PC-9 (cell line): ENCODE results near the gene GPR119. TPM values are rescaled to one million over a fixed set of nuclear protein-coding genes. Genes with fewer than 3 reads are reported as not detected.

Experiments
- BruUV-seq: library from RNA; stranded (reverse); fragments of 400-500 nt; replicated peaks from 2 replicates; lab custom pipeline; 2021; lab: Mats Ljungman, UMichigan
- CTCF ChIA-PET: fragments of 300-600 bp; sonication (Branson Sonifier 250); formaldehyde crosslinking; loops from one replicate; lab custom pipeline; 2022; ENCODE audit warnings: antibody characterized with exemption; lab: Charles Lee
- POLR2A ChIA-PET: fragments of 300-600 bp; sonication (Branson Sonifier 250); formaldehyde crosslinking; loops from one replicate; lab custom pipeline; 2022; ENCODE audit warnings: antibody characterized with exemption; ENCODE audit not compliant: unreplicated experiment; lab: Charles Lee
- DNase-seq, 2 experiments: peaks; one replicate each; pipeline versions ENCODE4 v3.0.0 to v3.0.0-alpha.2; 2015 to 2022; ENCODE audit warnings: mixed read lengths in 1 of 2
- H2AFZ ChIP-seq: fragments of 200-600 bp; sonication (generic); 2 replicates; pipeline ENCODE4 v1.8.1; 2017; ENCODE audit warnings: antibody characterized with exemption
- H3F3A ChIP-seq: fragments of 200-600 bp; sonication (generic); 2 replicates; pipeline ENCODE4 v1.8.1; 2017; ENCODE audit warnings: antibody characterized with exemption, mild to moderate bottlenecking, low read depth; ENCODE audit not compliant: insufficient read depth
- H3K27ac ChIP-seq: fragments of 200-600 bp; sonication (generic); 2 replicates; pipeline ENCODE4 v1.6.1; 2016; ENCODE audit warnings: mixed run types
- H3K27me3 ChIP-seq: fragments of 200-600 bp; sonication (generic); 2 replicates; pipeline ENCODE4 v1.6.1; 2016; ENCODE audit warnings: low read depth, mixed run types; ENCODE audit not compliant: insufficient read depth
- H3K36me3 ChIP-seq: fragments of 200-600 bp; sonication (generic); 2 replicates; pipeline ENCODE4 v1.6.1; 2016; ENCODE audit warnings: low read depth, mixed run types
- H3K4me1 ChIP-seq: fragments of 200-600 bp; sonication (generic); replicated peaks from 2 replicates; pipeline ENCODE4 v1.6.1; 2016; ENCODE audit warnings: mixed run types; ENCODE audit not compliant: insufficient read depth
- H3K4me2 ChIP-seq: fragments of 200-600 bp; sonication (generic); 2 replicates; pipeline ENCODE4 v1.6.1; 2017; ENCODE audit warnings: mixed run types
- H3K4me3 ChIP-seq: fragments of 200-600 bp; sonication (generic); 2 replicates; pipeline ENCODE4 v1.6.1; 2016; ENCODE audit warnings: mixed run types
- H3K79me2 ChIP-seq: fragments of 200-600 bp; sonication (generic); 2 replicates; pipeline ENCODE4 v1.6.1; 2017; ENCODE audit warnings: low read depth, mixed run types
- H3K9me2 ChIP-seq: fragments of 200-600 bp; sonication (generic); 2 replicates; pipeline ENCODE4 v1.8.1; 2017; ENCODE audit warnings: mild to moderate bottlenecking; ENCODE audit not compliant: insufficient read depth
- H3K9me3 ChIP-seq: fragments of 200-600 bp; sonication (generic); 2 replicates; pipeline ENCODE4 v1.8.1; 2016; ENCODE audit warnings: low read depth; ENCODE audit not compliant: insufficient read depth
- H4K20me1 ChIP-seq: fragments of 200-600 bp; sonication (generic); 2 replicates; pipeline ENCODE4 v1.8.1; 2017; ENCODE audit not compliant: insufficient read depth
- EZH2 ChIP-seq: fragments of 200-600 bp; sonication (generic); IDR thresholded peaks from 2 replicates; pipeline ENCODE4 v1.8.0; 2017; ENCODE audit warnings: antibody characterized with exemption, low read depth
- intact Hi-C: fragments of 100-400 bp; cut with micrococcal nuclease; formaldehyde crosslinking; loops from one replicate; pipeline ENCODE4 v1.10.0; 2022; ENCODE audit not compliant: unreplicated experiment
- total RNA-seq: library from RNA; stranded (reverse); gene quantifications from 2 replicates; pipeline ENCODE4 v1.2.3, GENCODE V29; 2021
- TF ChIP-seq, protein P1 (sequence below): fragments of 200-600 bp; sonication (generic); conservative IDR thresholded peaks from 2 replicates; pipeline ENCODE4 v1.6.1; 2017; ENCODE audit warnings: mixed run types, antibody characterized with exemption, mild to moderate bottlenecking, moderate library complexity

GPR119 gene
- total RNA-seq, 1 experiment from 2014 or later: not detected

- no peak overlapping the region for H2AFZ ChIP-seq
- ChIA-PET CTCF (no interaction called here), POLR2A (no interaction called here)
- no peaks in the 10 kb centered on the region for H4K20me1 ChIP-seq
- no peaks in the 10 kb centered on the region for H3K9me3 ChIP-seq
- no peak for TF ChIP-seq EZH2
- TF ChIP-seq, protein P1, sequence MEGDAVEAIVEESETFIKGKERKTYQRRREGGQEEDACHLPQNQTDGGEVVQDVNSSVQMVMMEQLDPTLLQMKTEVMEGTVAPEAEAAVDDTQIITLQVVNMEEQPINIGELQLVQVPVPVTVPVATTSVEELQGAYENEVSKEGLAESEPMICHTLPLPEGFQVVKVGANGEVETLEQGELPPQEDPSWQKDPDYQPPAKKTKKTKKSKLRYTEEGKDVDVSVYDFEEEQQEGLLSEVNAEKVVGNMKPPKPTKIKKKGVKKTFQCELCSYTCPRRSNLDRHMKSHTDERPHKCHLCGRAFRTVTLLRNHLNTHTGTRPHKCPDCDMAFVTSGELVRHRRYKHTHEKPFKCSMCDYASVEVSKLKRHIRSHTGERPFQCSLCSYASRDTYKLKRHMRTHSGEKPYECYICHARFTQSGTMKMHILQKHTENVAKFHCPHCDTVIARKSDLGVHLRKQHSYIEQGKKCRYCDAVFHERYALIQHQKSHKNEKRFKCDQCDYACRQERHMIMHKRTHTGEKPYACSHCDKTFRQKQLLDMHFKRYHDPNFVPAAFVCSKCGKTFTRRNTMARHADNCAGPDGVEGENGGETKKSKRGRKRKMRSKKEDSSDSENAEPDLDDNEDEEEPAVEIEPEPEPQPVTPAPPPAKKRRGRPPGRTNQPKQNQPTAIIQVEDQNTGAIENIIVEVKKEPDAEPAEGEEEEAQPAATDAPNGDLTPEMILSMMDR: no peak
- intact Hi-C loops: no loop called here
- no peak overlapping the region for H3K4me2 ChIP-seq
- no peaks in the 10 kb centered on the region for H3K79me2 ChIP-seq
- no peaks in the 10 kb centered on the region; the same call in 1 of the 2 replicates for H3K36me3 ChIP-seq
- H3K27ac ChIP-seq: no peak overlapping the region
- no peaks in the 10 kb centered on the region; the same call in 1 of the 2 replicates for H3F3A ChIP-seq
- H3K4me3 ChIP-seq: no peak overlapping the region
- H3K9me2 ChIP-seq: no peaks in the 10 kb centered on the region
- no peak for DNase-seq
- no TSS peak for BruUV-seq
- H3K27me3 ChIP-seq: peaks cover 4% of the 10 kb centered on the region; the same call in 1 of the 2 replicates
- H3K4me1 ChIP-seq: no peaks in the 10 kb centered on the region
Measured at GRCh38 chrX:130418740-130419139, 33.3 kb upstream of the GPR119 start.

GRCh38 chrX:130418066-130418465 is 32.6 kb upstream of the GPR119 start:
- peaks cover 3% of the 10 kb centered on the region; the same call in 1 of the 2 replicates for H3K27me3 ChIP-seq
- intact Hi-C loops: no loop called here
- BruUV-seq: no TSS peak
- no peaks in the 10 kb centered on the region for H3K9me2 ChIP-seq
- ChIA-PET POLR2A (no interaction called here), CTCF (no interaction called here)
- no peaks in the 10 kb centered on the region for H3K9me3 ChIP-seq
- H3K79me2 ChIP-seq: no peaks in the 10 kb centered on the region
- no peak for DNase-seq
- no peaks in the 10 kb centered on the region for H3K4me1 ChIP-seq
- TF ChIP-seq, protein P1: no peak
- TF ChIP-seq EZH2: no peak
- H3K4me2 ChIP-seq: no peak overlapping the region
- H3K27ac ChIP-seq: no peak overlapping the region
- H3K36me3 ChIP-seq: no peaks in the 10 kb centered on the region; the same call in 1 of the 2 replicates
- H3F3A ChIP-seq: no peaks in the 10 kb centered on the region; the same call in 1 of the 2 replicates
- no peak overlapping the region for H3K4me3 ChIP-seq
- H2AFZ ChIP-seq: no peak overlapping the region
- no peaks in the 10 kb centered on the region for H4K20me1 ChIP-seq

DNA sequence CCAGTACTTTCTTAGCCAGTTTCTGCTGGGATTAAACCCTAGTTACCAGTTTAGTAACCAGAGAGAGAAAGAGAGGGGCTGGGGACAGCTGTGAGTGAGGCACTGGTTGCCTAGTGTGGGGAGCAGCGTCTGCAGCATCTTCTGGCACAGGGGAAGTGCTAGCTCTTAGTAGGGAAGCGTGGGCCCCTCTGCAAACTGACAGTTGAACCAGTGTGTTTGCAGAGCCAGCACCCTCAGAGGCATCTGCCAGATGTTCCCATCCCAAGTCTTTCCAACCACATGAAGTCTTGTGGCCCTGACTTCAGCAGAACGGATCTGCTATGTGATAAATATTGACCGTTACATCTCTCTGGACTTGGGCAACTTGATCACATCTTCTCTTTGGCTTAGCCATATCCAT is 31.3 kb upstream of the GPR119 start:
- no peaks in the 10 kb centered on the region for H3K79me2 ChIP-seq
- TF ChIP-seq, protein P1: no peak
- no peak for TF ChIP-seq EZH2
- no peaks in the 10 kb centered on the region for H3K4me1 ChIP-seq
- CTCF ChIA-PET: no interaction called here
- DNase-seq: no peak
- H4K20me1 ChIP-seq: no peaks in the 10 kb centered on the region
- H3K36me3 ChIP-seq: no peaks in the 10 kb centered on the region; the same call in 1 of the 2 replicates
- no peaks in the 10 kb centered on the region; the same call in 1 of the 2 replicates for H3F3A ChIP-seq
- H3K4me3 ChIP-seq: no peak overlapping the region
- no peak overlapping the region for H3K27ac ChIP-seq
- no peaks in the 10 kb centered on the region for H3K9me3 ChIP-seq
- no TSS peak for BruUV-seq
- intact Hi-C loops: no loop called here
- no peak overlapping the region for H3K4me2 ChIP-seq
- no peaks in the 10 kb centered on the region for H3K9me2 ChIP-seq
- no peak overlapping the region for H2AFZ ChIP-seq
- POLR2A ChIA-PET: no interaction called here
- 0 out of 2 replicates have a peak, but pooled peaks cover 3% of the 10 kb centered on the region for H3K27me3 ChIP-seq
